HG02623 (cell line): ENCODE measurements around the gene PCGF1.
"Not testable (repeated sequence)": the region's sequence is repeated elsewhere in the genome, so short reads cannot be mapped to it uniquely, and the experiment has no call there.

Experiments
- ATAC-seq: cut with Tn5 transposase; IDR thresholded peaks from one replicate; pipeline ENCODE4 v1.9.1; 2021; ENCODE audit warnings: moderate library complexity; ENCODE audit not compliant: unreplicated experiment

The PCGF1 gene

DNA sequence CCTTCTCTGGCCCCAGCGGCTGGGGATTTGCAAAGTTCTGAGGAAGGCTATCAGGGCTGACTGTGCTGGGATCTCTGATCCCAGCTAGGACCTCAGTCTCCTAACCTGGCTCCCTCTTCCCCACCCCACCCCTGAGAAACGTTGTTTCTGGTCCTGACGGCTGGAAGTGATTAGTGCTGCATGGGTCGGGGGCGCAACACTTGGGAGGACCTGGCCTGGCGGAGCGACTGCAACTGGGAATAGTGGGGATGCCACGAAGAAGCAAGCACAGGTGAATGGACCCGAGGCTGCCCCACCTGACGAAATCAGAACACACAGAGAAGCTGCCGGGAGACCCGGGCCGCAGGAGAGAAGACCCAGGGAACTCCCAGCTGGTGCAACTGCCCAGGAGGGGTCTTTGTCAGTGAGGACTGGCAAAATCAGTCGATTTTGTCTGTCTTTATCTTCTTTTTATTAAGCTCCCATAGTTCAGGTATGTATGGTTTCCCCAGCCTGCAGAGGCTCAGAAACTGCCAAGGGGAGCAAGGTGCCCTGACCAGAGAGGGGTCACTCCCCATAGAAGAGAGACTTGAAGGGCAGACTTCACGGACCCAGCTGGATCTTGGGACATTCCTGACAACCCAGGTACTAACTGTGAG lies 7.4 kb downstream of the PCGF1 start:
- ATAC-seq = no peak

DNA sequence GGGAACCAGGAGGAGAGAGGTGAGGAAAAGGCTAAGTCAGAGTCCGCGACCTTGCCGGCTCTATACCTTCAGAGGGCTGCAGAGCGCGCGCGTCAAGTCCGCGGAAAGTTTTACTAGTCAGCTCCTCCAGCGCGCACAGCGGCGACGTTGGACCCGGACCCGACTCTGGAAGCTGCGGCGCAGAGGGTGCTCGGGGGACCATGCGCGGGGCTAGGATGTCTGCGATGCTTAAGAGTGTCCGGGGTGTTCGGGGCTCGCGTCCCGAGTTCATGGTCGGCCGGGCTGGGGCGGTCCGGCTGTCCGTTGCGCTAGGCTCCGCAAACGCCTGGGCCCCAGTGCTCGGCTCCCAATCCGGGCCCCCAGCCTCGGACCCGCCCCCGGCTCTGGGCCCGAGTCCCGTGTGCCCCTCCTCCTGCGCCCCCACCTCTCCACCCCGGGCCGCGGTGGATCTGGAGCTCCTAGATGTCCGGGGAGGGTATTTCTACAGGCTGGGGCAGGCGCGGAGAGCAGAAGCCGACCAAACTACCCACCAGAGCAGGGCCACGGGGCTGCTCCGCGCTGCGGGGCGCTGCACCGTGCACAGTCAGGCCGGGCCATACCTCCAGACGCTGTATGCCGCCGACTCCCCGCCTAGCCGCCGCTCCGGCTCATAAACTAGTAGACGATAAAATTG lies 8.1 kb downstream of the PCGF1 start, which contains the start of gene LBX2:
Gene LBX2 (minus strand): TSS at position 337 of the 673 bp plus-strand sequence. CDS start 66 bp downstream, at position 271.
- no peak for ATAC-seq

- ATAC-seq = no peak
Observed at GRCh38 chr2:74498500-74499266, 8.8 kb downstream of the PCGF1 start.

GRCh38 chr2:74497777-74498499 lies 9.6 kb downstream of the PCGF1 start:
- ATAC-seq = no peak

GRCh38 chr2:74496997-74497776 lies 10.3 kb downstream of the PCGF1 start:
- no peak for ATAC-seq

- no peak for ATAC-seq
Observed at GRCh38 chr2:74495440-74495839, 12.1 kb downstream of the PCGF1 start.

- no peak for ATAC-seq
Observed at GRCh38 chr2:74493546-74493945, 13.9 kb downstream of the PCGF1 start.

DNA sequence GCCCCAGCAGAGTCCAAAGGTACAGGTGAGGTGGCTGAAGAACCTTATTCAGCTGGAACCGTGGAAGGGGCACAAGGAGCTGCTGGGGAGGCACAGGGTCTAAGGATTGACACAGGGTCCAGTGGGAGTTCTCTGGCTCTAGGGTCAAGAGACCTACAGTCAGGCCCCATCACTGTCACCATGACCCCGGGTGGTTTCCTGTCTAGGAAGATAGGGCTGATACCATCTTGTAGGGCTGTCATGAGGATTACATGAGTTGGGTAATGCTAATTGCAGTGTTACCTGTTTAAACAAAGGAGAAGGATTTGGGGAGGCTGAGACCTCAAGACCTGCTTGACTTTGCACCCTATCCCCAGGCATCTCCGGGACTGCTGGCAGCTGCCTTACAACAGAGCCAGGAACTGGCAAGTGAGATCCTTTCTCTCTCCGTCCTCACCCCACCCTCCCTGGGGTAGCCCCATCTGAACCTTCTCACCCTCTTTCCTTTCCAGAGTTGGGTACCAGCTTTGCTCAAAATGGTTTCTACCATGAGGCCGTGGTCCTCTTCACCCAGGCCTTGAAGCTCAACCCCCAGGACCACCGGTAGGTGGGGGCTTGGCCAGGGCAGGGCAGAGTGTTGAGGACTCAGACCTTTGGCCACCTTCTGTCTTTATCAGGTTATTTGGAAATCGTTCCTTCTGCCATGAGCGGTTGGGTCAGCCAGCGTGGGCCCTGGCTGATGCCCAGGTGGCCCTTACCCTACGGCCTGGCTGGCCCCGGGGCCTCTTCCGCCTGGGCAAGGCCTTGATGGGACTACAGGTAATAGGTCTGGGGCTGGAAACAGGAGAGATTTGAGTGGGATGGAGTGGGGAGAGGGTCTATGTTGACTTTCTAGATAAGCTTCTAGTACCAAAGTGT lies 15.6 kb downstream of the PCGF1 start:
- no peak for ATAC-seq

DNA sequence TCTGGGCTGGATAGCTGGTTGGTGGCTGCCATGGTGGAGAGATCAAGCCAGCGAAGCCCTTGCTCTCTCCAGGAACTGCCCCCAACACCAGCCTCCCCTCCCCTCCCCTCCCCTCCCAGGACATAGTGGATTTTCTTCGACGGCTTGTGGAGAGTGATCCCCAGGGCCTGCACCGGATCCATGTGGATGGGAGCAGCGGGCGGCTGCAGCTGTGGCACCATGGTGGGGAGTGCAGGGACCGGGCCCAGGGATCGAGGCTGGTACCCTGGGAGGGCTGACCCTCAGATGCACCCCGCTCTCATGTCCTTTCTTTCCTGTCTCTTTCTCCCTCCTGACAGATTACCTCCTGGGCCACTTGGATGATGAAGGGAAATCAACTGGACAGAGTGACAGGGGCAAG lies 17.6 kb downstream of the PCGF1 start:
- ATAC-seq = no peak

DNA sequence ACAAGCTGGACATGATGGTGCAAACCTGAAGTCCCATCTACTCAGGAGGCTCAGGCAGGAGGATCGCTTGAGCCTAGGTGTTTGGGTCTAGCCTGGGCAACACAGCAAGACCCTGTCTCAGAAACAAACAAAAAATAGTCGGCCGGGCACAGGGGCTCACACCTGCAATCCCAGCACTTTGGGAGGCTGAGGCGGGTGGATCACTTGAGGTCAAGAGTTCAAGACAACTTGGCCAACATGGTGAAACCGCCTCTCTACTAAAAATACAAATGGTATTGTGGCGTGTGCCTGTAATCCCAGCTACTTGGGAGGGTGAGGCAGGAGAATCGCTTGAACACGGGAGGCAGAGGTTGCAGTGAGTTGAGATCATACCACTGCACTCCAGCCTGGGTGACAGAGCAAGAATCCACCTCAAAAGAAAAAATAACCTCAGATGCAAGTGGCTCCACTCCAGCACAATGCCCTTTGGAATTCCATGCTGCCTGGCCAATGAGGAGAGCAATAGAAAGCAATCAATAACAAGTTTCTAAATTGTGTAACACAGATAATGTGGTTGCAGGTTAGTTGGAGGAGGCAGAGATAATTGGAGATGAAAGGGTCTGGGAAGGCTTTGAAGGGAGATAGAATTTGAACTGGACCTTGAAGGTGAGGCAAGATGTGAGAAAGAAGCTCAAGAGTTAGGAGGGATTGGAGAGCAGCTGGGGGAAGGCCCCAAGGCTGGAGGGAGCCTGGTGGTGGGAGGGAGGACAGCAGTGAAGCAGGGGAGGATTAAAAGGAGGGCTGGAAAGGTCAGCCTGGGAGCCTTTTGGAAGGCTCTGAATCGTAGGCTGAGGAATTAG lies 18.6 kb downstream of the PCGF1 start:
- ATAC-seq = no peak

DNA sequence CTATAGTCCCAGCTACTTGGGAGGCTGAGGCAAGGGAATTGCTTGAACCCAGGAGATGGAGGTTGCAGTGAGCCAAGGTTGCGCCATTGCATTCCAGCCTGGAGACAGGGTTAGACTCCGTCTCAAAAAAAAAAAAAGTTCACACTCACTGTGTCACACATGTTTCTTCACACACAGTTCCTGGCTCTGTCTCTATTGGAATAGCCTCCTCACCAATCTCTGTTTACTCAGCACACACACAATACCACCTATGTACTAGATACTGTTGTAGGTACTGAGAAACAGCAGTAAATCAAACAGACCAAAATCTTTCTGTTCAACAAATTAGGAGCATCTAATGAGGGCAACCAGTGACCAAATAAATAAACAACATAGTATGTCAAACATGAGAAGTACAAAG lies 21.4 kb downstream of the PCGF1 start:
- ATAC-seq = no peak

GRCh38 chr2:74483675-74484164 lies 23.8 kb downstream of the PCGF1 start:
- ATAC-seq = not testable (repeated sequence)

DNA sequence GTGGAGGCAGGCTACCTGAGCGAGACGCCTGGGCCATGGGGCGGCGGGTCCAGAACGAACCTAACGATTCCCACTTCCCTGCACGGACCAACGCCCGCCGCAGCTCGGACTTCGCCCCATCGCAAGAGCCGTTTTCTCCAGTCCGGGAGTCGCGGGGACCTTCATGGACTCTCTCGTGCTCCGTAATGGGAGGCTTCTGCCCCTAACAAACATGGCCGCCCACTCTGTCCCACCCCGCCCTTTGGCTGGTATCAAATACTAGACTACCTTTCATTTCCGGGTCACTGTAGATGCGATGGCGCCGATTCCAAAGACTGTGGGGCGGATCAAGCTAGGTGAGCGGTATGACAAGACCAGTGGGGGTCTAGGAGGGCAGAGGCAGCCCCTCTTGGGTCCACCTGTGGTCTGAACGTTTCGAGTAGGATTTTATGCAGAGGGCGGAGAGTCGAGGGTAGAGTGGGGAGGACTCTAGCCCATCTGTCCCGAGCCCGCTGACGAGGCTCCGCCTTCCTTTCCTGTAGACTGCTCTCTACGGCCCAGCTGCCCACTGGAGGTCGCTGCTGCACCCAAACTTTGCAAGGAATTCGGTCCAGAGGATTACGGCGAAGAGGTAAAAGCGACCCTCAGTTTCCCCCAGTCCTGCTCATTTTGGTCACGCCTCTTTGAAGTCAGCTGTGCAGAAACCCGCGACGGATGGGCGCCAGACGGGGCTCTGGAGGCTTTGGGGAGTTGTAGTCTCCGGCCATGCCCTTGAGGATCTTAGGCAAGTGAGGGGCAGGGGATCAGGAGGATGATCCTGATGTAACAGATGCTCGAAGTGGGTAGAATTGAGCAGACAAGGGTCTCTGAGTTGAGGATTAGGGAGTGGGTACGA lies 24.5 kb downstream of the PCGF1 start, which contains the start of the genes CCDC142 and TTC31:
Gene CCDC142 (minus strand): TSS at position 198 of the 874 bp plus-strand sequence. CDS start 161 bp downstream, at position 37.
Gene TTC31 (plus strand): TSS at position 281 of the 874 bp plus-strand sequence. CDS start 15 bp downstream, at position 296.
- peak; percentile 87 for ATAC-seq

- ATAC-seq = peak; percentile 29
Observed at GRCh38 chr2:74481961-74482800, 25.3 kb downstream of the PCGF1 start.

GRCh38 chr2:74481431-74481830 lies 26.1 kb downstream of the PCGF1 start:
- no peak for ATAC-seq

- no peak for ATAC-seq
Observed at GRCh38 chr2:74474899-74475298, 32.6 kb downstream of the PCGF1 start.
